ENCODE results near the gene CHST13. TPM values are rescaled to one million over a fixed set of nuclear protein-coding genes. Genes with fewer than 3 reads are reported as not detected.

Gene CHST13
- total RNA-seq, 1 donor = 1.5 TPM

DNA sequence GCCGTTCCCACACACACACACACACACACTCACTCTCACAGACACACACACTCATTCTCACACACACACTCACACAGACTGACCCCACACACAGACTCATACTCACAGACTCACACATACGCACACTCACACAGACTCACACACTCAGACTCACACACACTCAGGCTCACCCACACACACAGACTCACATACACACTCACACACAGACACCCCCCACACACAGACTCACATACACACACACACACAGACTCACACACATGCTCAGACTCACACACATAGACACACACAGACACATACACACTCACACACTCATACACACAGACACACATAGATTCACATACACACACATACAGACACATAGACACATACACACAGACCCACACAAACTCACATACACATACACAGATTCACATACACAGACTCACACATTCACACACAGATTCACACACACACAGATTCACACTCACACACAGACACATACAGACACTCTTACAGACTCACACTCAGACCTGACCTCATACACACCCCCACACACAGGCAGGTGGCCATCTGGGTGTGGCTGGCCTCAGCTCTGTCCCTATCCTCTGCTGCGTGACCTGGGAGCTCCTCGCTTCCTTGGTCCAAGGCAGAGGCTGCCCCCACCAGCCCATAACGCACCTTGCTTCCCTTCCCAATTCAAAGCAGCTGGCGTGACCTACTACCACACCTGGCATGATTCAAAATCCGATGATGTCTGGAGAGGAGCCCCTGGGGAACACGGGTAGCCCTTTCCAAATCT is 32.9 kb downstream of the CHST13 start:
- no peaks in the 10 kb centered on the region for H3K9me3 ChIP-seq (ENCODE audit: low read depth, low read length)

GRCh38 chr3:126557415-126557745 is 33.4 kb downstream of the CHST13 start:
- Histone ChIP-seq H3K4me1 (ENCODE audit: insufficient read depth, low read length) (no peaks in the 10 kb centered on the region), H3K9me3 (ENCODE audit: low read depth, low read length) (no peaks in the 10 kb centered on the region), H3K27me3 (ENCODE audit: insufficient read depth, low read length) (no peaks in the 10 kb centered on the region), H3K4me3 (ENCODE audit: low read length) (no peak overlapping the region)

More for the DNA sequence above, 32.9 kb downstream of the CHST13 start:
- no peaks in the 10 kb centered on the region for H3K4me1 ChIP-seq (ENCODE audit: insufficient read depth, low read length)
- no peaks in the 10 kb centered on the region for H3K27me3 ChIP-seq (ENCODE audit: insufficient read depth, low read length)
- H3K4me3 ChIP-seq (ENCODE audit: low read length) = no peak overlapping the region

DNA sequence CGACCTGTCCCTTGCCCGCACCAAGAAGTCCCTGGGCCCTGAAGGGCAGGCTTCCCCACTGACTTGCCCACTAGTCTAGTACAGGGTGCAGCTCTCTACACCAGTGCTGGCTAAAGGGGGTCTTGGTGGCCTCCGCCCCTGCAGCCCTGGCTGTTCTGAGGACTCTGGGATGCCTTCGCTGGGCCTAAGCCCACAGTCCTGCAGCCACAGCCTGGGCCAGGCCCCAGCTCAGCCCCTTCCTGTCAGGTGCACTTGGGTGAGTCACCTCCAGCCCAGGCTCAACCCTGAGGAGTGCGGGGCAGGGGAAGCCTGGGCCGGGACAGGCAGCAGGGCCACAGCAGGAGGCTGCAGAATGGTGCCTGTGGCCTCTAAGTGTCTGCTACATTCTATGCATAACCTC is 33.8 kb downstream of the CHST13 start:
- H3K9me3 ChIP-seq (ENCODE audit: low read depth, low read length) = no peaks in the 10 kb centered on the region
- H3K27me3 ChIP-seq (ENCODE audit: insufficient read depth, low read length) = no peaks in the 10 kb centered on the region
- no peaks in the 10 kb centered on the region for H3K4me1 ChIP-seq (ENCODE audit: insufficient read depth, low read length)
- H3K4me3 ChIP-seq (ENCODE audit: low read length) = no peak overlapping the region

- no peaks in the 10 kb centered on the region for H3K4me1 ChIP-seq (ENCODE audit: insufficient read depth, low read length)
- H3K27me3 ChIP-seq (ENCODE audit: insufficient read depth, low read length) = no peaks in the 10 kb centered on the region
- no peak within 1 kb of the TSS for H3K4me3 ChIP-seq (ENCODE audit: low read length)
- H3K9me3 ChIP-seq (ENCODE audit: low read depth, low read length) = no peaks in the 10 kb centered on the region
These were observed 34.5 kb downstream of the CHST13 start, which contains the start of gene C3orf22 for GRCh38 chr3:126558336-126559071. Gene C3orf22, minus strand, starts transcription at chr3:126558932. Its CDS starts 5,542 bp downstream, at chr3:126553390.

DNA sequence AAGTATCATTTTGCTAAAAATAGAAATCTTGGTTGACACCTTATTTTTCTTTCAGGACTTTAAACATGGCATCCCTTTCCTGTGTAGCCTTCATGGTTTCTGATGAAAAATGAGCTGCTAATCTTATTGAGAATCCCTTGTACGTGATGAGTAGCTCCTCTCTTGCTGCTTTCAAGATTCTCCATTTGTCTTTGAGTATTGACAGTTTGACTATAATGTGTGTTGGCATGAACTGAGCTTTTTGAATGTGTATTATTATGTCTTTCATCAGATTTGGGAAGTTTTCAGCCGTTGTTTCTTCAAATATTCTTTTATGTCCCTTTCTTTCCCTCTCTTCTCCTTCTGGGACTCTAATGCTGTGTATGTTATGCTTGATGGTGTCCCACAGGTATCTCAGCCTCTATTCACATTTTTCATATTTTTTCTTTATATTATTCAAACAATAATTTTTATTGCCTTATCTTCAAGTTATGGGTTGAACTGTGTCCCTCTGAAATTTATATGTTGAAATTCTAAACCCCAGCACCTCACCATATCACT is 38.9 kb downstream of the CHST13 start:
- Histone ChIP-seq H3K4me1 (ENCODE audit: insufficient read depth, low read length) (no peaks in the 10 kb centered on the region), H3K9me3 (ENCODE audit: low read depth, low read length) (no peaks in the 10 kb centered on the region), H3K4me3 (ENCODE audit: low read length) (no peak overlapping the region)

GRCh38 chr3:126567696-126568438 is 43.9 kb downstream of the CHST13 start:
- Histone ChIP-seq H3K4me1 (ENCODE audit: insufficient read depth, low read length) (no peaks in the 10 kb centered on the region), H3K4me3 (ENCODE audit: low read length) (no peak overlapping the region), H3K9me3 (ENCODE audit: low read depth, low read length) (no peaks in the 10 kb centered on the region), H3K27me3 (ENCODE audit: insufficient read depth, low read length) (no peaks in the 10 kb centered on the region)

More for the DNA sequence above, 38.9 kb downstream of the CHST13 start:
- no peaks in the 10 kb centered on the region for H3K27me3 ChIP-seq (ENCODE audit: insufficient read depth, low read length)

GRCh38 chr3:126568776-126569342 is 44.9 kb downstream of the CHST13 start:
- H3K4me3 ChIP-seq (ENCODE audit: low read length) = no peak overlapping the region

DNA sequence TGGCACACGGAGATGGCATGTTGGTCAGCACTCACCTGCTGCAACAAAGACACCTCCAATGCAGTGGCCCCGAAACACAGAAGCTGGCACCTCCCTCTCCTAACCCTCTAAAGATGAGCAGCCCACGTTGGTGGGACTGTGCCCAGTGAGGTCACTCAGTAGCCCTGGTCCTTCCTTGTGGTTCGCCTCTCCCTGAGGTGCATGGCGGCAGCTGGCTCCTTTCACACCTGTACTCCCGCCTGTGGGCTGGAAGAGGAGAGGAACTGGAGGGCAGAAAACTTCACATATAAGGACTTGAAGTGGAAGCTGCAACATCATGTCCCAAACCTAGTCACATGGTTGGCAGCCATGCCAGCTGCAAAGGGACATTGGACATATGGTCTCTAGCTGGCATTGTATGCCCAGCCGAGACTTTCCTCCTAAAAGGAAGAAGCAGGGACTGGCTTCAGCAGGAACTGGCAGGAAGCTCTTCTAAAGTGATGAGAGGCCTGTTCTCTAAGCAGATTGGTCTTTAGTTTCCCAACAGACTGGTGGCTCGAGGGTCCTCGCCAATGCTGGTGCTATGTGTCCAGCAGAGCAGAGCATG is 45.5 kb downstream of the CHST13 start:
- Histone ChIP-seq H3K27me3 (ENCODE audit: insufficient read depth, low read length) (no peaks in the 10 kb centered on the region), H3K9me3 (ENCODE audit: low read depth, low read length) (no peaks in the 10 kb centered on the region), H3K4me1 (ENCODE audit: insufficient read depth, low read length) (no peaks in the 10 kb centered on the region), H3K4me3 (ENCODE audit: low read length) (no peak overlapping the region)

More at GRCh38 chr3:126568776-126569342, 44.9 kb downstream of the CHST13 start:
- Histone ChIP-seq H3K4me1 (ENCODE audit: insufficient read depth, low read length) (no peaks in the 10 kb centered on the region), H3K27me3 (ENCODE audit: insufficient read depth, low read length) (no peaks in the 10 kb centered on the region), H3K9me3 (ENCODE audit: low read depth, low read length) (no peaks in the 10 kb centered on the region)

GRCh38 chr3:126570103-126570541 is 46.2 kb downstream of the CHST13 start:
- H3K4me3 ChIP-seq (ENCODE audit: low read length) = no peak overlapping the region
- H3K4me1 ChIP-seq (ENCODE audit: insufficient read depth, low read length) = no peaks in the 10 kb centered on the region
- H3K27me3 ChIP-seq (ENCODE audit: insufficient read depth, low read length) = no peaks in the 10 kb centered on the region
- H3K9me3 ChIP-seq (ENCODE audit: low read depth, low read length) = no peaks in the 10 kb centered on the region

DNA sequence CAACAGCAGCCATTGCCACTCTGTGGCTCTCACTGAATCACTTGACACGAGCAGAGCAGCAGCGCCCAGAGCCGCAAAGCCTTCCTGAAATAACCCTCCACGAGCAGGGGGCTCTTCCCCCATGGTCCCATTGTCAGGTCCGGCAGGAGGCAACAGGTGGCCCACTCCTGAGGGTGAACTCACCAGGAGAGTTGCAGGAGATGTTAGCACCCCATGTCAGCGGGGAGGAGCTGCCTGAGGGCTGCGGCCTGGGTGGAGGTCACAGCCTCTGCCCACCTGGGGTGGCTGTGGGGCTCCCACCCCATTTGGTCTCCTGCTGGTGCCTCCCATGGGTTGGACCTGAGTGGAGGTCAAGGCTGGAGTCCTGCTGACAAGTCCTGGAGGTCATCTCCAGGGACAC is 47.1 kb downstream of the CHST13 start:
- Histone ChIP-seq H3K27me3 (ENCODE audit: insufficient read depth, low read length) (no peaks in the 10 kb centered on the region), H3K4me3 (ENCODE audit: low read length) (no peak overlapping the region), H3K9me3 (ENCODE audit: low read depth, low read length) (no peaks in the 10 kb centered on the region), H3K4me1 (ENCODE audit: insufficient read depth, low read length) (no peaks in the 10 kb centered on the region)

DNA sequence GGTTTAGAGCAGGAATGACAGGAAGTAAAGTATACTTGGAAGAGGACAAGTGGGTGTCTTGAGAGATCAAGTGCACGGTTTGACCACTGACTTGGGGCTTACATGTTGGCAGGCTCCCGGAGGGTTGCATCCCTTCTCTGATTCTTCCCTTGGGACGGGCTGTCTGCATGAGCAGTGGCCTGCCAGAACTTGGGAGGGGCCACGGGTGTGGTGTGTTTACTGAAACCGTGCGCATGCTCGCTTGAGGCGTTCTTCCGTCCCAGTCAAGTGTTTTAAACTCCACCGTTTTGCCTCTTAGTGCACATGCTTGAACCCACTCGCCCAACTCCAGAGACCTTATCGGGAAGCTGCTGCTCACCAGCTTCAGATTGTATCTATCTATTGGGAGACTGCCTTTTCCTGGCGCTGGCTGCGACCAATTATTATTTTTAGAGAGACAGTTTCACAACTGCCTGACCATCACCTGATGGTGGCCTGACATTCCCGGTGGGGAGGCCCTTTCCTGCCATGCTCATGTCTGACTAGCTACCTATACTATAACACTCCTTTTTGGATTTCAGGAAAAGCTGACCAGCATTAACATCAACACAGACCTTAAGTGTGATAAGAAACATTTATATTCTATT is 49.6 kb downstream of the CHST13 start:
- Histone ChIP-seq H3K4me1 (ENCODE audit: insufficient read depth, low read length) (no peaks in the 10 kb centered on the region), H3K4me3 (ENCODE audit: low read length) (no peak overlapping the region), H3K9me3 (ENCODE audit: low read depth, low read length) (no peaks in the 10 kb centered on the region), H3K27me3 (ENCODE audit: insufficient read depth, low read length) (no peaks in the 10 kb centered on the region)

GRCh38 chr3:126577261-126577660 is 53.3 kb downstream of the CHST13 start:
- Histone ChIP-seq H3K9me3 (ENCODE audit: low read depth, low read length) (no peaks in the 10 kb centered on the region), H3K4me3 (ENCODE audit: low read length) (no peak overlapping the region), H3K4me1 (ENCODE audit: insufficient read depth, low read length) (no peaks in the 10 kb centered on the region), H3K27me3 (ENCODE audit: insufficient read depth, low read length) (no peaks in the 10 kb centered on the region)

- Histone ChIP-seq H3K4me1 (ENCODE audit: insufficient read depth, low read length) (no peaks in the 10 kb centered on the region), H3K4me3 (ENCODE audit: low read length) (no peak overlapping the region), H3K27me3 (ENCODE audit: insufficient read depth, low read length) (no peaks in the 10 kb centered on the region), H3K9me3 (ENCODE audit: low read depth, low read length) (no peaks in the 10 kb centered on the region)
These were observed 54.7 kb downstream of the CHST13 start for GRCh38 chr3:126578702-126579101.

- no peaks in the 10 kb centered on the region for H3K4me1 ChIP-seq (ENCODE audit: insufficient read depth, low read length)
- H3K9me3 ChIP-seq (ENCODE audit: low read depth, low read length) = no peaks in the 10 kb centered on the region
- H3K27me3 ChIP-seq (ENCODE audit: insufficient read depth, low read length) = no peaks in the 10 kb centered on the region
- no peak overlapping the region for H3K4me3 ChIP-seq (ENCODE audit: low read length)
These were observed 56.8 kb downstream of the CHST13 start for GRCh38 chr3:126580746-126581145.
